Stimulated activated CD8-positive, alpha-beta memory T cell treated with anti-CD3 and anti-CD28 coated beads, Interleukin-15, amount 100 ng/mL, for 24 hours (primary cell): Measurements from ENCODE around the gene CACFD1.
"Not testable (repeated sequence)": the region's sequence is repeated elsewhere in the genome, so short reads cannot be mapped to it uniquely, and the experiment has no call there.

ENCODE experiments used
- DNase-seq: peaks from one replicate; pipeline ENCODE4 v3.0.0-alpha.2; 2020; ENCODE audit warnings: low read depth

CACFD1 gene

GRCh38 chr9:133440874-133441273 lies 18.9 kb upstream of the CACFD1 start:
- DNase-seq, result no peak

- no peak for DNase-seq
Observed at GRCh38 chr9:133441571-133441970, 18.2 kb upstream of the CACFD1 start.

- DNase-seq, result no peak
Observed at GRCh38 chr9:133443248-133443647, 16.5 kb upstream of the CACFD1 start.

- DNase-seq, result no peak
Observed at GRCh38 chr9:133443982-133444381, 15.8 kb upstream of the CACFD1 start.

GRCh38 chr9:133445293-133445969 lies 14.3 kb upstream of the CACFD1 start:
- no peak for DNase-seq

GRCh38 chr9:133448487-133448972 lies 11.2 kb upstream of the CACFD1 start:
- DNase-seq, result no peak

- no peak for DNase-seq
Observed at GRCh38 chr9:133449760-133450159, 10.0 kb upstream of the CACFD1 start.

- DNase-seq, result not testable (repeated sequence)
Observed at GRCh38 chr9:133451865-133452264, 7.9 kb upstream of the CACFD1 start.

- DNase-seq, result no peak
Observed at GRCh38 chr9:133452562-133452961, 7.2 kb upstream of the CACFD1 start.

GRCh38 chr9:133453651-133454050 lies 6.1 kb upstream of the CACFD1 start:
- no peak for DNase-seq

- DNase-seq, result no peak
Observed at GRCh38 chr9:133454325-133454724, 5.5 kb upstream of the CACFD1 start.

GRCh38 chr9:133454943-133455673 lies 4.7 kb upstream of the CACFD1 start:
- no peak for DNase-seq

- DNase-seq, result no peak
Observed at GRCh38 chr9:133455936-133456335, 3.8 kb upstream of the CACFD1 start.

- DNase-seq, result no peak
Observed at GRCh38 chr9:133456409-133456808, 3.4 kb upstream of the CACFD1 start.

- DNase-seq, result no peak
Observed at GRCh38 chr9:133457233-133457632, 2.5 kb upstream of the CACFD1 start.

- no peak for DNase-seq
Observed at GRCh38 chr9:133457748-133458147, 2.0 kb upstream of the CACFD1 start.

- DNase-seq, result no peak
Observed at GRCh38 chr9:133458643-133459312, 1.0 kb upstream of the CACFD1 start.

GRCh38 chr9:133460405-133461175 lies 812 bp downstream of the CACFD1 start:
- no peak for DNase-seq

- no peak for DNase-seq
Observed at GRCh38 chr9:133461975-133462374, 2.2 kb downstream of the CACFD1 start.

GRCh38 chr9:133463234-133463863 lies 3.6 kb downstream of the CACFD1 start:
- no peak for DNase-seq

- no peak for DNase-seq
Observed at GRCh38 chr9:133463864-133464615, 4.3 kb downstream of the CACFD1 start.
